Activated CD4-positive, alpha-beta T cell treated with anti-CD3 and anti-CD28 coated beads for 48 hours (primary cell): Measurements from ENCODE around the gene ANXA2R.
A peak's percentile ranks its signal among the peaks of the same experiment; 100 is the strongest.
"Not testable (repeated sequence)": the region's sequence is repeated elsewhere in the genome, so short reads cannot be mapped to it uniquely, and the experiment has no call there.

ENCODE experiments used
- DNase-seq: peaks from one replicate; pipeline ENCODE4 v3.0.0-alpha.2; 2020

Gene ANXA2R

GRCh38 chr5:43060020-43060419 is 19.9 kb upstream of the ANXA2R start:
- DNase-seq, result not testable (repeated sequence)

- not testable (repeated sequence) for DNase-seq
Measured at GRCh38 chr5:43055098-43055497, 15.0 kb upstream of the ANXA2R start.

- no peak for DNase-seq
Measured at GRCh38 chr5:43051684-43052083, 11.6 kb upstream of the ANXA2R start.

- no peak for DNase-seq
Measured at GRCh38 chr5:43050384-43050783, 10.3 kb upstream of the ANXA2R start.

GRCh38 chr5:43049236-43049635 is 9.1 kb upstream of the ANXA2R start:
- DNase-seq, result no peak

- no peak for DNase-seq
Measured at GRCh38 chr5:43046474-43046873, 6.4 kb upstream of the ANXA2R start.

GRCh38 chr5:43045236-43045635 is 5.1 kb upstream of the ANXA2R start:
- no peak for DNase-seq

- DNase-seq, result no peak
Measured at GRCh38 chr5:43044181-43044914, 4.2 kb upstream of the ANXA2R start.

- no peak for DNase-seq
Measured at GRCh38 chr5:43043400-43043756, 3.3 kb upstream of the ANXA2R start.

GRCh38 chr5:43042626-43043399 is 2.7 kb upstream of the ANXA2R start:
- DNase-seq, result peak; percentile 83

GRCh38 chr5:43042176-43042625 is 2.1 kb upstream of the ANXA2R start:
- DNase-seq, result peak; percentile 82

GRCh38 chr5:43041669-43042175 is 1.6 kb upstream of the ANXA2R start:
- peak; percentile 71 for DNase-seq

- peak; percentile 42 for DNase-seq
Measured at GRCh38 chr5:43041110-43041668, 1.1 kb upstream of the ANXA2R start.

- peak; percentile 78 for DNase-seq
Measured at GRCh38 chr5:43039471-43040286, 440 bp downstream of the ANXA2R start.

- no peak for DNase-seq
Measured at GRCh38 chr5:43039152-43039470, 1.0 kb downstream of the ANXA2R start.

- DNase-seq, result peak; percentile 40
Measured at GRCh38 chr5:43038496-43038989, 1.6 kb downstream of the ANXA2R start.

- peak; percentile 35 for DNase-seq
Measured at GRCh38 chr5:43037636-43038495, 2.3 kb downstream of the ANXA2R start.

- no peak for DNase-seq
Measured at GRCh38 chr5:43036856-43037635, 3.1 kb downstream of the ANXA2R start.

- peak; percentile 36 for DNase-seq
Measured at GRCh38 chr5:43036409-43036808, 3.7 kb downstream of the ANXA2R start.

GRCh38 chr5:43034591-43034968 is 5.5 kb downstream of the ANXA2R start:
- no peak for DNase-seq
